CD14-positive monocyte (primary cell): ENCODE results near the gene MRPS23. TPM values are rescaled to one million over a fixed set of nuclear protein-coding genes. Genes with fewer than 3 reads are reported as not detected.

Experiments used
- DNase-seq, 3 donors: peaks; one replicate each; pipeline ENCODE4 v3.0.0-alpha.2; 2011 to 2022
- H2AFZ ChIP-seq: 2 replicates; pipeline ENCODE4 v1.6.0; 2012; ENCODE audit warnings: mild to moderate bottlenecking, low read depth, low read length, inconsistent platforms; ENCODE audit not compliant: insufficient read depth, poor library complexity, severe bottlenecking
- H3K27ac ChIP-seq, 2 donors: 1 replicate in 1 of 2; 2 replicates in 1 of 2; pipeline ENCODE4 v1.5.1; 2012 to 2013; ENCODE audit warnings: low read length in 2 of 2, control low read depth in 1 of 2, inconsistent platforms in 1 of 2, low read depth in 1 of 2, mild to moderate bottlenecking in 1 of 2
- H3K27me3 ChIP-seq, 2 donors: one replicate each; pipeline versions ENCODE4 v1.6.0 to v1.6.1; 2011 to 2013; ENCODE audit warnings: low read length in 2 of 2; ENCODE audit not compliant: control insufficient read depth in 2 of 2, insufficient read depth in 2 of 2
- H3K36me3 ChIP-seq, 2 donors: replicated peaks in 1 of 2; 1 replicate in 1 of 2; 2 replicates in 1 of 2; pipeline versions ENCODE4 v1.5.1 to v1.6.1; 2012 to 2013; ENCODE audit warnings: low read length in 2 of 2, control low read depth in 1 of 2, inconsistent platforms in 1 of 2, mild to moderate bottlenecking in 1 of 2; ENCODE audit not compliant: insufficient read depth in 2 of 2, control insufficient read depth in 1 of 2
- H3K4me1 ChIP-seq, 2 donors: 1 replicate in 1 of 2; 2 replicates in 1 of 2; pipeline versions ENCODE4 v1.5.1 to v1.6.1; 2012 to 2013; ENCODE audit warnings: low read length in 2 of 2, control low read depth in 1 of 2, inconsistent platforms in 1 of 2, mild to moderate bottlenecking in 1 of 2, moderate library complexity in 1 of 2; ENCODE audit not compliant: insufficient read depth in 2 of 2, control insufficient read depth in 1 of 2
- H3K4me2 ChIP-seq: replicated peaks from 2 replicates; pipeline ENCODE3; 2012; ENCODE audit warnings: low read length, moderate library complexity, mild to moderate bottlenecking; ENCODE audit not compliant: poor library complexity, severe bottlenecking; ENCODE audit errors: extremely low read depth
- H3K4me3 ChIP-seq, 3 experiments: fragments of 200-600 bp in 1 of 3; sonication (generic) in 1 of 3; replicated peaks in 1 of 3; 1 replicate in 2 of 3; 2 replicates in 1 of 3; pipeline ENCODE4 v1.5.1; 2011 to 2013; ENCODE audit warnings: low read length in 3 of 3, mild to moderate bottlenecking in 3 of 3, control low read depth in 2 of 3, low read depth in 2 of 3, inconsistent platforms in 1 of 3, moderate library complexity in 1 of 3
- H3K79me2 ChIP-seq: 2 replicates; pipeline ENCODE4 v1.6.0; 2012; ENCODE audit warnings: mild to moderate bottlenecking, control low read depth, inconsistent platforms, low read length, moderate library complexity; ENCODE audit not compliant: insufficient read depth
- H3K9ac ChIP-seq: 2 replicates; pipeline ENCODE4 v1.6.0; 2017; ENCODE audit warnings: low read length, mild to moderate bottlenecking; ENCODE audit not compliant: insufficient read depth, poor library complexity, severe bottlenecking
- H3K9me3 ChIP-seq, 2 donors: replicated peaks in 1 of 2; 1 replicate in 1 of 2; 2 replicates in 1 of 2; pipeline versions ENCODE4 v1.5.1 to v1.6.1; 2012 to 2013; ENCODE audit warnings: low read length in 2 of 2, control low read depth in 1 of 2; ENCODE audit not compliant: control insufficient read depth in 1 of 2, insufficient read depth in 1 of 2
- H4K20me1 ChIP-seq: 2 replicates; pipeline ENCODE4 v1.6.0; 2012; ENCODE audit warnings: mild to moderate bottlenecking, low read length, control low read depth, moderate library complexity; ENCODE audit not compliant: insufficient read depth
- H3K27ac Mint-ChIP-seq, 7 donors: one replicate each; pipeline ENCODE4 v1.8.0; 2020; ENCODE audit warnings: mild to moderate bottlenecking in 7 of 7, mixed read lengths in 7 of 7, moderate library complexity in 6 of 7, inconsistent platforms in 2 of 7
- H3K27me3 Mint-ChIP-seq, 3 donors: one replicate each; pipeline ENCODE4 v1.8.0; 2021 to 2022; ENCODE audit warnings: low read depth in 3 of 3, mild to moderate bottlenecking in 3 of 3, mixed read lengths in 3 of 3, moderate library complexity in 3 of 3, inconsistent platforms in 1 of 3
- H3K36me3 Mint-ChIP-seq, 2 donors: one replicate each; pipeline ENCODE4 v1.8.0; 2020; ENCODE audit warnings: mixed read lengths in 2 of 2, inconsistent platforms in 1 of 2, mild to moderate bottlenecking in 1 of 2
- H3K4me1 Mint-ChIP-seq: one replicate; pipeline ENCODE4 v1.8.0; 2020; ENCODE audit warnings: mild to moderate bottlenecking, mixed read lengths
- H3K4me3 Mint-ChIP-seq, 2 donors: one replicate each; pipeline ENCODE4 v1.8.0; 2020; ENCODE audit warnings: mild to moderate bottlenecking in 2 of 2, mixed read lengths in 2 of 2, moderate library complexity in 1 of 2
- H3K9me3 Mint-ChIP-seq, 7 donors: one replicate each; pipeline ENCODE4 v1.8.0; 2020 to 2022; ENCODE audit warnings: mixed read lengths in 7 of 7, mild to moderate bottlenecking in 6 of 7, moderate library complexity in 6 of 7, inconsistent platforms in 2 of 7
- CTCF ChIP-seq: fragments of 200-600 bp; IDR thresholded peaks from one replicate; pipeline ENCODE4 v1.8.0; 2022; ENCODE audit warnings: antibody characterized with exemption, mild to moderate bottlenecking
- WGBS: methylation state at CpG from one replicate; pipeline ENCODE4 v1.1.5; 2013; ENCODE audit warnings: missing lambda C conversion rate; ENCODE audit not compliant: insufficient coverage; 5-methylcytosine and 5-hydroxymethylcytosine counted together
- intact Hi-C, 2 donors: fragments of 100-400 bp; cut with micrococcal nuclease; formaldehyde crosslinking; loops; one replicate each; pipeline versions ENCODE4 v1.15.0 to v1.15.1; 2023
- polyA plus RNA-seq, 3 donors: library from polyadenylated mRNA; depleted of rRNA in 1 of 3; unstranded in 2 of 3; stranded (reverse) in 1 of 3; fragments of 300-500 nt in 2 of 3; fragments of >200 nt in 1 of 3; fragmentation: Illumina TruSeq in 2 of 3; gene quantifications; 1 replicate in 2 of 3; 2 replicates in 1 of 3; pipeline ENCODE4 v1.2.3, GENCODE V29; 2012 to 2021

Gene MRPS23
- polyA plus RNA-seq, 3 donors: 14.5 to 40.6 (median 32.7) TPM

DNA sequence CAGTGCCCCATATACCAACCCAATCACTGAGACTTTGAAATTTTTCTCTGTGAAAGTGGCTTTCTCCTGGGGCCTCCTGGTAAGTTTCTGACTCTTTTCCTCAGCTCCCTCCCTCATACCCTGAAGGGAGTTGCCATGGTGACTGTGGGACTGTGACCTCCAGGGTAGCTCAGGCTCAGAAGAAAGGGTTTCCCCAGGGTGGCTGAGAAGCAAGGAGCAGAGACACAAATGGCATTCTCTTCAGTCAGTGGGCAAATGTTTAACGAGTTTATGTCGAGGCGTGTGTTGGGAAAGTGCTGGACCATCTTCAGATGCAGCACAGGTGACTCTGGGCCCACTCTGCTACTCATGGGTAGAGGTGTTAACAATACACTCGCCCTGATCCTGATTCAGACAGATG is 46.8 kb downstream of the MRPS23 start:
- H3K4me1 Mint-ChIP-seq: no peaks in the 10 kb centered on the region
- no peak overlapping the region for H3K4me3 Mint-ChIP-seq
- peaks cover 0 to 6% of the 10 kb centered on the region in 2 donors for H3K9me3 ChIP-seq
- H3K27ac Mint-ChIP-seq: no peak overlapping the region
- intact Hi-C loops: no loop called here
- 70% methylated on average over 2 of the region's 4 CpGs for WGBS
- H3K27me3 Mint-ChIP-seq: peaks cover 14 to 21% (median 18%) of the 10 kb centered on the region in 3 donors
- no peak for DNase-seq
- TF ChIP-seq CTCF: no peak
- no peaks in the 10 kb centered on the region for H4K20me1 ChIP-seq
- H2AFZ ChIP-seq: no peak overlapping the region
- no peak overlapping the region for H3K4me2 ChIP-seq
- H3K36me3 ChIP-seq: no peaks in the 10 kb centered on the region
- H3K4me3 ChIP-seq: no peak overlapping the region
- no peak overlapping the region for H3K9ac ChIP-seq
- H3K27ac ChIP-seq: no peak overlapping the region
- H3K27me3 ChIP-seq: peaks cover 3 to 6% of the 10 kb centered on the region in 2 donors
- H3K4me1 ChIP-seq: no peaks in the 10 kb centered on the region
- no peaks in the 10 kb centered on the region for H3K79me2 ChIP-seq
- H3K9me3 Mint-ChIP-seq: peaks cover 3 to 9% (median 5%) of the 10 kb centered on the region in 7 donors
- no peaks in the 10 kb centered on the region for H3K36me3 Mint-ChIP-seq

GRCh38 chr17:57801044-57801711 is 48.7 kb downstream of the MRPS23 start:
- WGBS: 100% methylated on average over 1 of the region's 3 CpGs
- peaks cover 5 to 9% (median 6%) of the 10 kb centered on the region in 3 donors for H3K27me3 Mint-ChIP-seq
- Histone ChIP-seq H2AFZ (no peak overlapping the region), H3K4me3 (no peak overlapping the region), H3K9me3 (peaks cover 0 to 6% of the 10 kb centered on the region in 2 donors), H3K36me3 (no peaks in the 10 kb centered on the region), H3K9ac (no peak overlapping the region), H3K79me2 (no peaks in the 10 kb centered on the region), H3K4me2 (no peak overlapping the region), H3K27ac (no peak overlapping the region), H4K20me1 (no peaks in the 10 kb centered on the region), H3K4me1 (no peaks in the 10 kb centered on the region), H3K27me3 (peaks cover 0 to 1% of the 10 kb centered on the region in 2 donors)
- H3K4me1 Mint-ChIP-seq: no peaks in the 10 kb centered on the region
- intact Hi-C loops: no loop called here
- no peak overlapping the region for H3K27ac Mint-ChIP-seq
- H3K9me3 Mint-ChIP-seq: peaks cover 3 to 9% (median 5%) of the 10 kb centered on the region in 7 donors
- H3K36me3 Mint-ChIP-seq: no peaks in the 10 kb centered on the region
- DNase-seq: no peak
- no peak overlapping the region for H3K4me3 Mint-ChIP-seq
- TF ChIP-seq CTCF: no peak
